GM19351 (cell line): ENCODE results near the gene ANXA2.
"Not testable (repeated sequence)": the region's sequence is repeated elsewhere in the genome, so short reads cannot be mapped to it uniquely, and the experiment has no call there.

Experiments used
- ATAC-seq: cut with Tn5 transposase; IDR thresholded peaks from one replicate; pipeline ENCODE4 v1.9.1; 2021; ENCODE audit warnings: mild to moderate bottlenecking, moderate library complexity; ENCODE audit not compliant: unreplicated experiment

Gene ANXA2

DNA sequence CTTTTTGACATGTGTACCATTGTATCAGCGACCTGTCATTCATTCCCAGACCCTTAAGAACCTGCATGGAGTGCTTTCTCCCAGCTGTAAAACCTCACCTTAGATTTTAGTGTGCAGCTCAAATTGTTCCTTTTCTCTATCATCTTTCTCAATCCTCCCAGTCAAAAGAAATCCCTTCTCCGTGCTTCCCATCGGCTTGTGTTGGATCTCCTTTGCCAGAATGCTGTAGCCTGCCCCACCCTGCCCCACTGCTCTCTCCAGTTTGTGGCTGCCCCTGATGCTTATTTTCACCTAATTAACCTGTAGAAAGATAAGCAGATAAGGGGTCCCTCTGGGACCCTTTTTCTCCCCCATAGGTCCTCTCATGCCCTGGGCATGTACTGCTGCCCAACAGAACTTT lies 51.1 kb downstream of the ANXA2 start:
- ATAC-seq, result no peak

DNA sequence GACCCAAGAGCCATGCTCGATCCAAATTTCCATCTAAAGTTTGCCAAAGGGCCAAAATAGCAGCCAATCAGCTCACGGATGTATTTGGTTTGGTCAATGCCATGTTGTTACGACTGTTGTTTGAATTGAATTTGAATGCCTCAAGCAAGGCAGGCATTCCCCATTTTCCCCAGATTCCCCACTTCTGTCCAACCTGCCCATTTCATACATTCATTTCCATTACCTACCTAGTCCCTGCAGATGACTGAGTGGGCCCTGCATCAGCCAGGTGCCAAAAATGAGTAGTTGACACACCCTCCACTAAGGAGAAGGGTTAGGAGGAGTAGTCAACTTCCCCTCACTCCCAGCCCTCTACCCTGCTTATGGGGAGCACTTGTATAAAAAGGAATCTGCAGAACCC lies 51.7 kb downstream of the ANXA2 start:
- no peak for ATAC-seq

DNA sequence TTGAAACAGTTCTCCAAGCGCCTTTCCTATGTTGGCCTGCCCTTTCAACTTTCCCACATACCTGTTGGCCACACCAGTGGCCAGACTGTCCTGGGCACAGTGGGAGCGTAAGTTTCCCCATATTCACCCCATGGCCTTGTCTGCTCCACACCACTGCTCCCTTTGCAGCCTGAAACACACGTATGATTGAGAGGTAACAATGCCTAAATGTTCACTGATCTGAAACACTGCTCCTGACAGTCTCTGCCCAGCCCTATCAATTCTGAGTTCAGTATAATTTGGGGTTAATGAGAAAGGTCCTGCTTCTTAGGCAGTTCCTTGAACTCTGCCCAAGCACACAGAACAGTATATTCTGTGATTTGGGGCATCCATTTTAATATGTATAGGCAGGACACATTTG lies 52.2 kb downstream of the ANXA2 start:
- ATAC-seq, result no peak

DNA sequence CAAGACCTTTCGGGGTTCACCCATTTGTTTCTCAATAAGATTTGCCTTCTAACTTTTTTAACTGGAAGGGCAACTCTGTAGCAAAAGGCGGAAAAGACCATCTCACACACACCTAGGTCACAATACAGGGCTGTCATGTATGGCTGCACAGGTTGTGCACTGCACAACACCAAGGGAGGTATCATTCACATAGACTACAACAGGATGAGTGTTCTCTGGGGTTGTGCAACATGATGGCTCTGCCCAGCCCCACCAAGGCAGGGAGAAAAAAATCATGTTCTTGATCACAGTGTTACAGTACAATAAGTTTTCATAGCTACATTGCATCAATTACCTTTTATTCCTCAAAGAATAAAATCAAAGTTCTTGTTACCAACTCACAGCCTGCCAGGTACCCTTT lies 52.8 kb downstream of the ANXA2 start:
- no peak for ATAC-seq

DNA sequence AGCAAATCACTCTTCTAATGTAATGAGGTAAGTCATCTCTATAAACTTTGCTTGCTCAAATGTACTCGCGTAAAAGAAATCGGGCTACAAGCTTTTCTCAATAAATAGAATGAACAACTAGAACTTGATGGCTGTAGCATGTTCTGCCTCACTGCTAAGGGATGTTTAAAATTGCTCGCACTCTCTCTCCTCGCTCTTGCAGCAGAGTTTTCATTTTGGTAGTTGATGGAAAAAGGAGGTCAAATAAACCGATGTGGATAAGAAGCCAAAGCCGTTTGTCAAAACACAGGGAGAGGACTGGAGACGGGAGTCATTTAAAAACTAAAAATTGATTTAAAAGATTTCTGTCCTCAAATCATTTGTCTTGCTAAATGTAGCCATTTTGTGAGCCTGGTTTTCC lies 53.3 kb downstream of the ANXA2 start:
- no peak for ATAC-seq

- ATAC-seq, result no peak
Measured at GRCh38 chr15:60343221-60343970, 54.4 kb downstream of the ANXA2 start.

DNA sequence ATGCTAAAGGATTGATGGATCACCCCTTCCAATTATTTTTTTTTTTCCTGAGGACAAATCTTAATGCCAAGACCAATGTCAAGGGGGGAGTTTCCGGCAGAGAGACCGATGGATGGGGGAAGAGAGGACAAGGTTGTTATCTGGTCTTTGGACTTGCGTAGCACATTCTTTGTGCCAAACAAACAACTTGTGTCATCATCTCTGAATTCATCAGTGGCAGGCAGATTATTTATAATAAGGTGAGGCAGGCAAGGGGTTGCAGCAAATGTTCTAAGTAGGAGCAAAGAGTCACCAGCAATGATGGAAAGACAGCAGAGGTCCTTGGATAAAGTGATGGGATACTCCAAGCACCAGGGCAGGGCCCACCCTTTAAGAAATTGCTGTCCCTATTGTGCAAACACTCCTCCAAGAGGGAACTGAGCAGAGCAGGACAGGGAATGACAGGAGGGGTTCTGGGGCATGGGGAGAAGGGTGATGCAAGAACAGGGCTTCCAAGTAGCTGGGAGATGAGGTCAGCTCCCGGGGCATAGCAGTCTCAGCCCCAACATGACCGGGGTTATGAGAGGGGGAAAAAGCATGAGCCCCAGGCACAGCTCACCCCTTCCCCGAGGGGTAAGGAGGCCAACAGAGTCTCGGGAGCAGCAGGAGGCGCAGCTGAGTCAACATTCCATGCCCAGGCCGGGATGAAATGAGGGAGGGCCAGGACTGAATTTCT lies 57.4 kb downstream of the ANXA2 start:
- ATAC-seq, result no peak

DNA sequence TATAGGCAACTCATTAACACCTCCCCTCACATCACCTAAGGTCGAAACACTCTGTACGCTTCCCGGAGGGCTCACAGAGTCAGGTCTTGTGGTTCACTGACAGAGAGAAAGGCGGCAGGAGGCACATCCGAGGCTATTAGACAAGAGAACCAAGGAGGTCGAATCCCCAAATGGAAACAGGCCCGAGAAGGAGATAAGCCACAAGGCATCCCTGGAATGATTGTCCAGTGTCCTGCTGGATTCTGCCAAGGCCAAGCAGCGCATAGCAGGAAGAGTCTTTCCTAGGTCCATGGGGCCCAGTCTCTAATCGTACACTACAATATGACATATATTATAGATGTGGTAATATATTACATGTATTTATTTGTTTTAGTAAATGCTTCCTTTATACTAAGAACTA lies 58.5 kb downstream of the ANXA2 start:
- no peak for ATAC-seq

GRCh38 chr15:60338810-60339209 lies 59.0 kb downstream of the ANXA2 start:
- no peak for ATAC-seq

- ATAC-seq, result no peak
Measured at GRCh38 chr15:60337076-60337475, 60.7 kb downstream of the ANXA2 start.

GRCh38 chr15:60335296-60335695 lies 62.5 kb downstream of the ANXA2 start:
- not testable (repeated sequence) for ATAC-seq

DNA sequence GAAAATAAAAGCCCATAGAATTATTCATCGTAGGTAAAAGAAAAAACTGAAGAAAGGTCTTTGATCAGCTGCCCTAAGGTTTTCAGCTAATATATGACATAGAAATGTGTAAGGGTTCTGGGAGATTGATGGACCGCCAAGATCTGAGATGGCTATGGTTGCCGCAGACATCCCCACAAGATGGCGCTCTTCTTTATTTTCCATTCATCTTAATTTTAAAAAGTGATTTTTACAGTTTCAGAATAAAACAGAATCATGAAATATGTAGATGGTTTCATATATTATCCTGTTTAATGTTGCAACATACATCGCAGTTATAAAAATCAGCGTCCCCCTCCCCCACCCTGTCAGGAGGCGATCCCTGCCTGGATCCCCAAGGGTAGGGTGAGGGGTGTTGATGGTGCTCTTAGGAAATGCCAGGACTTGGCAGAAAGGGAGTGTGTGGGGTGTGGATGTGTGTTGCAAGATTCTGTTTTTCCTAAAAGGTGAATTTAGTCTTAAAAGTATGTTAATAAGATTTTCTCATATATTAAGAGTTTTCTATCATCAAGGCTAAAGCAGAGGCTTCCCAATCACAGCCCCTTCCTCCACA lies 68.8 kb downstream of the ANXA2 start:
- ATAC-seq, result no peak

DNA sequence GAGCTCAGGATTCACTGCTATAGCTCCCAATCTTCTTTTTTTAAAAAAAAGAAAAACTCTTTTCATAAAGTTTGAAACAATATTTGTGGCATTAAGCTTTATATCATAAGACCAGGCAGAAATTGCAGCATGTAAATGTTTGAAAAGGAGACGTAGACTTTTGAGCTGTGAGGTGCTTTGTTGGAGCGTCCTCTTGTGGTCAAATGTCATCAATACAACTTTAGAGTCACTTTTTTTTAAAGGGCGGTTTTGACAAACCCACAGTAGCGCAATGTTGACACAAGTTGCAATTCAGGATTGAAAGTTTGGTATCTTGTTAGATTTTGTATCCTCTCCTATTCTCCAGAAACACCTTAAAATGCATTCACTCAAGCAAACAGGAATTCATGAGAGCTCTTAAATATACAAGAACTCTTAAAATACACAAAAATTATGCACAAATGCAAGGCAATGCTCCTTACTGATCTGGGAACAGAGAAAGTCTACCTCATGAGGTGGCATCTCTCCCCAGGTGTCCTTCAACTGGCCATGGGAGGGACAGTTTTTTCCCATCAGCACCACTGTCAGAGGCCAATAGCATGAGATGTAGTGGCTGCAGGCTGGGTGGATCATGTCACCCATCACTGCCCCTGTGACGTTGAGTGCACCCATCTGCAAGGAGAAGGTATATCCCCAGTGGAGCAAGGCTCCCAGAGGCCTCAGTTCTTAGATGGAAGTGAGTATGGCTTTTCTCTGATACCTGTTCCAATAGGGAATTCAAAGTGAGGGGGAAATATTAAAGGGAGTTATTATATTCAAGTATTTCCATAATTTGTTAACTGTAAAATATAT lies 70.7 kb downstream of the ANXA2 start:
- ATAC-seq, result no peak

DNA sequence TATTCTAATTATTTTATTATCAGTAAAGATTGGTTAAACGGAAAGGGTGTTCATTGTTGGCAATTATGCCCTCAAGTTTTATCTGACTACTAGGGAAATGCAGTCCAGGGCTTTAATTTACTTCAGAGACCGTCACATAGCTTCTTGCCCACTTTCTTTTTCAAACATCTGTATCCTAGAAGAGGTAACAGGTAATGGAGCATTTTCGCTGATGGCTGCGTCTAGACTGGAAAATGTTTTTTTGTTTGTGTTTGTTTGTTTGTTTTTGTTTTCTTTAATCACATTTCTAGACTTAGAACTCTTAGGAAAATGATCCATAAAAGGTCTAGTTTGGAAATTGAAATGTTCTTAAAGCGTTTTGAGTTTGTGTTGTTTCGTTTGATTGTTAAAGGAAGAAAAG lies 71.4 kb downstream of the ANXA2 start:
- ATAC-seq, result no peak

DNA sequence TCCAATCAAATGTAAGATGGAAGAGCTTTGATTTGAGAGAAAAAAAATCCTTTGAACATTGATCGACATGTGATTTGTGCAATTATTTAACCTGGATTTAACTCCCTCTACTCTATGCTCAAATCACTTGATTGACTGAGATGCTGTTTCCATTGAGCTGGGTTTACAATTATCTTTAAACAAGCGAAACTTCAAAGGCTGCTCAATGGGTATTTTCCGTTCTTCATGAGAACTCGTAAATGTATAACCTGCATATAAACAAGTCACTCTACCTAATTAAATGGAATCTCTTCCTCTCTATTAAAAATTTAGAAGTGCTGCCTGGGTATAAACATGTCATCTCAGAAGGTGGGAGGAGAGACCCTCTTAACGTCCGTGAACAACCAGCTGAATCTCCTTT lies 71.9 kb downstream of the ANXA2 start:
- ATAC-seq, result no peak

DNA sequence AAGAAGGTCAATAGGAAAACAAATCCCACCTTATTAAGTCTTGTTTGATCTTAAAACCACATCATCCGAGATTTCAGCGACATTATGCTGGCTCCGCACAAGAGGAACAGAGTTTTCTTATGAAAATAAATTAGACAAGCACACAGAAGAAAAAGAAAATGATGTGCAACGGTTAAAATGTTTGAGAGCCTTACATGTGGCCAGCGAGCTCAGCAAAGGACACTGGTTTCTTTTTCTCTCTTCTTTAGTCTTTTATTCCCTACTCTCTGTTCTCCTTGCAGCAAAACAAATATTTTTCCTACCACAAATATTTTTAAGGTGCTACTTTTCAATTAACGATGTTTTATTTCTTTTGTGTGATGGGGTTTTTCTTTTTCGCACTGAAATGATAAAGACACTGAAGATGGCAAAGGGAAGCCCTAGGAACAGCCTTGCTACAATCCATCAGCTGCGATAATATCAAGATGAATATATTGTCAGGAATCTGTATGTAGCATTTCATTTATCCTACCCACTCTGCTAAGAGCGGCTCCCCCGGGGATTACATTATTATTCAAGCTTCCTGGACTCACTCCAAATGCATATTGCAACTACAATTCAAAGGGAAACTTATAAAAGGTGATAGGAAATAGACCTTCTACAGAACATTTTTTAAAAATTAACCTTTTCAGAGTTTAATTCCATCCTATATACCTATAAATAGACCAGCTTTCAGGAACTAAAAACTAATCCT lies 72.9 kb downstream of the ANXA2 start:
- no peak for ATAC-seq

- no peak for ATAC-seq
Measured at GRCh38 chr15:60323322-60323721, 74.5 kb downstream of the ANXA2 start.

DNA sequence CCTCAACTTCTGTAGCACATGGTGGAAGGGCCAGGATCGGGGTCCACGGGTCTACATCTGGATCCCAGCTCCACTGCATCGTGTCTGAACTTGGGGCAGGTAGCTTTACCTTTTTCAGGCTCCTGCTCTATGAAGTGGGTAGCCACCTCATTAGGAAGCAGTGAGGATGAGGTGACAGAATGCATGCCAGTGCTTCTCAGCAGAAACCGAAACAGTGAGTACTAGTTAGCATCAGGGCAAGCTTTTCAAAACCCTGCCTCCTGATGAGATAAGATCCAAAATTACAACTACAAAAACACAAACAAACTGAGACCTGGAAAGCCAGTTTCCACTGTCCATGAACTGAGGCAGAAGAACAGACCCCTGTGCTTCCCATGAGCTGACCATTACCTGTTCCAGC lies 77.4 kb downstream of the ANXA2 start:
- ATAC-seq, result no peak

- no peak for ATAC-seq
Measured at GRCh38 chr15:60318216-60318867, 79.4 kb downstream of the ANXA2 start.

GRCh38 chr15:60316961-60317360 lies 80.8 kb downstream of the ANXA2 start:
- no peak for ATAC-seq
